ENCODE results near the gene CAPN12. TPM values are rescaled to one million over a fixed set of nuclear protein-coding genes. Genes with fewer than 3 reads are reported as not detected.
"Not testable (repeated sequence)": the region's sequence is repeated elsewhere in the genome, so short reads cannot be mapped to it uniquely, and the experiment has no call there.

The CAPN12 gene
- total RNA-seq, 1 donor from 2014 or later: 6.6 TPM

DNA sequence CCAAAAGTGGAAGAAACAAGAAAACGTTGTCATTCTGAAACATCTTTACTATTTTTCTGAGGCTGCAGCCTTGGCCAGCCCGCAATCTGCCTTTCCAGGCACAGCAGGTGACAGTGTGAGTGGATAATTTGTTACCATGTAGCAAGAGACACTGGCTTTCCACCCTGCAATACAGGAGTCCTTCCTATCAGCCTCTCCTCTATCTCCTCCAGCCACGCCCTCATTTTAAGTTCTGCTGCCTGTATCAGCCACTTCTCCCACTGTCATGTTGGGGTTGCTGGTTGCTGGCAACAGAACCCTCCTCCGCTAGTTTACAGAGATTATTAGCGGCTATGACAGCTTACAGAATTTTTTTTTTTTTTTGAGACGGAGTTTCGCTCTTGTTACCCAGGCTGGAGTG is 36.8 kb upstream of the CAPN12 start:
- no peak for FAIRE-seq
- Histone ChIP-seq H3K4me3 (ENCODE audit: low read depth, low read length) (no peak overlapping the region), H3K36me3 (ENCODE audit: control insufficient read depth, insufficient read depth, low read length) (no peaks in the 10 kb centered on the region), H3K27me3 (ENCODE audit: control insufficient read depth, insufficient read depth, low read length) (no peaks in the 10 kb centered on the region)
- no peak for DNase-seq (ENCODE audit: low read depth)
- TF ChIP-seq, protein P1, sequence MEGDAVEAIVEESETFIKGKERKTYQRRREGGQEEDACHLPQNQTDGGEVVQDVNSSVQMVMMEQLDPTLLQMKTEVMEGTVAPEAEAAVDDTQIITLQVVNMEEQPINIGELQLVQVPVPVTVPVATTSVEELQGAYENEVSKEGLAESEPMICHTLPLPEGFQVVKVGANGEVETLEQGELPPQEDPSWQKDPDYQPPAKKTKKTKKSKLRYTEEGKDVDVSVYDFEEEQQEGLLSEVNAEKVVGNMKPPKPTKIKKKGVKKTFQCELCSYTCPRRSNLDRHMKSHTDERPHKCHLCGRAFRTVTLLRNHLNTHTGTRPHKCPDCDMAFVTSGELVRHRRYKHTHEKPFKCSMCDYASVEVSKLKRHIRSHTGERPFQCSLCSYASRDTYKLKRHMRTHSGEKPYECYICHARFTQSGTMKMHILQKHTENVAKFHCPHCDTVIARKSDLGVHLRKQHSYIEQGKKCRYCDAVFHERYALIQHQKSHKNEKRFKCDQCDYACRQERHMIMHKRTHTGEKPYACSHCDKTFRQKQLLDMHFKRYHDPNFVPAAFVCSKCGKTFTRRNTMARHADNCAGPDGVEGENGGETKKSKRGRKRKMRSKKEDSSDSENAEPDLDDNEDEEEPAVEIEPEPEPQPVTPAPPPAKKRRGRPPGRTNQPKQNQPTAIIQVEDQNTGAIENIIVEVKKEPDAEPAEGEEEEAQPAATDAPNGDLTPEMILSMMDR (IDR thresholded peaks at IDR 0.05; ENCODE audit: insufficient read depth, low read length, severe bottlenecking): no peak

- Histone ChIP-seq H3K4me3 (ENCODE audit: low read depth, low read length) (no peak overlapping the region), H3K36me3 (ENCODE audit: control insufficient read depth, insufficient read depth, low read length) (no peaks in the 10 kb centered on the region), H3K27me3 (ENCODE audit: control insufficient read depth, insufficient read depth, low read length) (no peaks in the 10 kb centered on the region)
- FAIRE-seq (no peak), DNase-seq (ENCODE audit: low read depth) (no peak)
- TF ChIP-seq, protein P1 (IDR thresholded peaks at IDR 0.05; ENCODE audit: insufficient read depth, low read length, severe bottlenecking): no peak
Observed at GRCh38 chr19:38780443-38780842, 36.2 kb upstream of the CAPN12 start.

GRCh38 chr19:38778733-38779132 is 34.5 kb upstream of the CAPN12 start:
- TF ChIP-seq, protein P1 (IDR thresholded peaks at IDR 0.05; ENCODE audit: insufficient read depth, low read length, severe bottlenecking): no peak
- DNase-seq (ENCODE audit: low read depth) (no peak), FAIRE-seq (no peak)

GRCh38 chr19:38774181-38774950 is 30.1 kb upstream of the CAPN12 start:
- DNase-seq (ENCODE audit: low read depth): no peak
- TF ChIP-seq, protein P1 (IDR thresholded peaks at IDR 0.05; ENCODE audit: insufficient read depth, low read length, severe bottlenecking): no peak
- no peak for FAIRE-seq
- no peaks in the 10 kb centered on the region for H3K27me3 ChIP-seq (ENCODE audit: control insufficient read depth, insufficient read depth, low read length)
- no peak overlapping the region for H3K4me3 ChIP-seq (ENCODE audit: low read depth, low read length)
- H3K36me3 ChIP-seq (ENCODE audit: control insufficient read depth, insufficient read depth, low read length): no peaks in the 10 kb centered on the region

More at GRCh38 chr19:38778733-38779132, 34.5 kb upstream of the CAPN12 start:
- H3K4me3 ChIP-seq (ENCODE audit: low read depth, low read length): no peak overlapping the region
- no peaks in the 10 kb centered on the region for H3K27me3 ChIP-seq (ENCODE audit: control insufficient read depth, insufficient read depth, low read length)
- no peaks in the 10 kb centered on the region for H3K36me3 ChIP-seq (ENCODE audit: control insufficient read depth, insufficient read depth, low read length)

GRCh38 chr19:38773469-38774177 is 29.3 kb upstream of the CAPN12 start, which contains the start of gene LGALS7:
Gene LGALS7 (minus strand): TSS chr19:38773517. CDS start chr19:38773492, 25 bp downstream.
- TF ChIP-seq, protein P1 (IDR thresholded peaks at IDR 0.05; ENCODE audit: insufficient read depth, low read length, severe bottlenecking): no peak
- Histone ChIP-seq H3K27me3 (ENCODE audit: control insufficient read depth, insufficient read depth, low read length) (no peaks in the 10 kb centered on the region), H3K36me3 (ENCODE audit: control insufficient read depth, insufficient read depth, low read length) (no peaks in the 10 kb centered on the region), H3K4me3 (ENCODE audit: low read depth, low read length) (no peak within 1 kb of the TSS)
- FAIRE-seq: no peak
- DNase-seq (ENCODE audit: low read depth): no peak

DNA sequence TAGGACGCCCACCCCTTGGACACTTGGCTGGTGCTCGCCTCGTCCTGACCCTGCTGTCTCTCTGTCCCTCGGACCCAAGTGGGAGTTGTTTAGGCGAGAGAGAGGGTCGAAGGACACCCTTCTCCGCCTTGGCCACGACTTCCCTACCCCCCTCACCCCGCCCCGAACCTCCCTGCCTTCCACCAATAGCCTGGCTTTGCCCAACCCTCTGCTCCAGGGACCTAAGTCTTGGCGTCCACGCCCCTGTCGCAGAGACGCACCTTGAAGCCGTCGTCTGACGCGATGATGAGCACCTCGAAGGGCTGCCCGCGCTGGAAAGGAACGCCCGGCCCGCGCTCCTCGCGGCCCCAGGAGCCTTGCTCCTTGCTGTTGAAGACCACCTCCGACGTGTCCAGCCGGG is 27.3 kb upstream of the CAPN12 start:
- DNase-seq (ENCODE audit: low read depth); H3K4me3 ChIP-seq (ENCODE audit: low read depth, low read length): not testable (repeated sequence)
- peak; percentile 58 for FAIRE-seq

DNA sequence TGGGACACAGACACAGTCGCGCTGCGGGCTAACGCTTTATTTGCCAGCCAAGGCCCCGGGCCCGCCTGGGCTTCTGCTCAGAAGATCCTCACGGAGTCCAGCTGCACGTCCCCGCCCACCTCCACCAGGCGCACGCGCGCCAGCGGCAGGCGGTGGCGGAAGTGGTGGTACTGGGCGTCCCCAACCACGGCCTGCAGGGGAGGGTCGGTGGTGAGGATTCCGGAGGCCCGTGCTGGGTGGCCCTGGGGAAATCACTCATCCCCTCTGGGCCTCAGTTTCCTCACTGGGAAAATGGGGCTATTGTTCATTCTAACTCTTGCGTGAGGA is 26.6 kb upstream of the CAPN12 start:
- H3K27me3 ChIP-seq (ENCODE audit: control insufficient read depth, insufficient read depth, low read length); DNase-seq (ENCODE audit: low read depth); H3K36me3 ChIP-seq (ENCODE audit: control insufficient read depth, insufficient read depth, low read length); H3K4me3 ChIP-seq (ENCODE audit: low read depth, low read length): not testable (repeated sequence)
- FAIRE-seq: peak; percentile 36

More for the DNA sequence above, 27.3 kb upstream of the CAPN12 start:
- H3K27me3 ChIP-seq (ENCODE audit: control insufficient read depth, insufficient read depth, low read length); H3K36me3 ChIP-seq (ENCODE audit: control insufficient read depth, insufficient read depth, low read length): not testable (repeated sequence)

DNA sequence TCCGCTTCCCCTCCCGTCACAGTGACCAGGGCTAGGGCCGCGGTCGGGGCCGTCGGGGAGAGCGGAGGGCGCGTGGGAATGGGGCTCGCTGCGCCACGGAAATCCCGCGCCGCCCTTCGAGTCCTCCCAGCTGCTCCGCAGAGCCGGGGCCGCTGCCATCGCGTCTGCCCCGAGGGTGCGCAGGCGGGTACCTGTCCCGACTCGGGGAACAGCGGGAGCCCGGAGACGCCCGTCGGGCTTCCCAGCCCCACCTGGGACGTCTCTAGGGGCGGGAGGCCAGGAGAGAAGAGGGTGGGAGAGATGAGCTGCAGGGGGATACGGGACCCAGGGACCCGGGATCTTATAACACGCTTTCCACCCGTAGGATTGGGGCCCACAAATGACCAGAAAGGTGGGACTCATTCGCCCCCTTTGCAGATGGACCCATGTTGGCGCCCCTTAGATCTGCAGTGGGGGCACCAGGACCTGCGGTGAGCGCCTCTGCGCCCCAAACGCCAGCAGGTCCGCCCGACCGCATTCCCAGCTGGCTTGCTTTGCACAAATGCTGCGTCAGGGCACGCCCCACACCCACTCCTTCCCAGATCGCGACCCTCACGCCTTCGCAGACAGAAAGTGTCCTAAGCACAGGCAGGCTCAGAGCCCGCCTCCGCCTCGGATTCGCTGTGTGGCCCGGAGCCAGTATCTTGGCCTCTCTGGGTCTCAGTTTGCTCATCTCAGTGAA is 26.1 kb upstream of the CAPN12 start:
- H3K27me3 ChIP-seq (ENCODE audit: control insufficient read depth, insufficient read depth, low read length); DNase-seq (ENCODE audit: low read depth); H3K36me3 ChIP-seq (ENCODE audit: control insufficient read depth, insufficient read depth, low read length): not testable (repeated sequence)
- peak overlapping the region; percentile 10 for H3K4me3 ChIP-seq (ENCODE audit: low read depth, low read length)
- peak; percentile 97 for FAIRE-seq

Data from bronchial epithelial cell (primary cell).